WTC11 (cell line): Measurements from ENCODE around the gene HYDIN.

Source experiments
- RORB ChIP-seq: fragments of 250-450 bp; sonication (Bioruptor Pico); IDR thresholded peaks from 2 replicates; pipeline ENCODE4 v1.9.0; 2021; ENCODE audit warnings: mild to moderate bottlenecking
- TCF7 ChIP-seq: sonication (generic); formaldehyde crosslinking; IDR thresholded peaks from 2 replicates; pipeline ENCODE4 v1.8.0; 2022; ENCODE audit warnings: mild to moderate bottlenecking, low read depth, missing genetic modification reagents, moderate library complexity
- ZNF317 ChIP-seq: sonication (generic); formaldehyde crosslinking; IDR thresholded peaks from 2 replicates; pipeline ENCODE4 v1.8.1; 2023; ENCODE audit warnings: low read depth, mild to moderate bottlenecking, moderate library complexity, missing genetic modification reagents, borderline replicate concordance
- TF ChIP-seq, protein P1 (sequence below): sonication (generic); formaldehyde crosslinking; IDR thresholded peaks from 2 replicates; pipeline ENCODE4 v1.8.1; 2022; ENCODE audit warnings: mild to moderate bottlenecking, missing genetic modification reagents, moderate library complexity, borderline replicate concordance
- TF ChIP-seq, protein P2 (sequence below): sonication (generic); formaldehyde crosslinking; IDR thresholded peaks from 2 replicates; pipeline ENCODE4 v1.8.0; 2023; ENCODE audit warnings: missing genetic modification reagents
- TF ChIP-seq, protein P3 (sequence below): fragments of 200-600 bp; IDR thresholded peaks from 2 replicates; pipeline ENCODE4 v1.8.0; 2022; ENCODE audit warnings: antibody characterized with exemption

DNA sequence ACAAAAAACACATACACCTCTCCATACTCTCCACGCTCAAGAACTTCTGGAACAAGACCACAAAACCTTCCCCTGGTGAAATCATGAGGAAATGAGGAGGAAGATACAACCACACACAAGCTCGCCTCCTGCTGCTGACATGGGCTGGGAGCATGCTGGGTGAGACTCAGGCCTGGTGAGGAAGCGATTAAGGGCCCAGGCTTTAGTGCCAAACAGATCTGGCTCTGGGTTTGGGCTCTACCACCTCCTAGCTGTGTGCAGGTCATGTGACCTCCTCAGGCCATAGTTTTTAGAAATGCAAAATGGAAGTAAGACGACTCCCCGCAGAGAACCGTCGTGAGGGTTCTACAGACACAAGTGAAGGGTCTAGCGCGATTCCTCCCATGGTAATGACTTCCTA is 470.9 kb downstream of the HYDIN start:
- no peak for TF ChIP-seq TCF7 (CRISPR knock-in tag)
- TF ChIP-seq, protein P1, sequence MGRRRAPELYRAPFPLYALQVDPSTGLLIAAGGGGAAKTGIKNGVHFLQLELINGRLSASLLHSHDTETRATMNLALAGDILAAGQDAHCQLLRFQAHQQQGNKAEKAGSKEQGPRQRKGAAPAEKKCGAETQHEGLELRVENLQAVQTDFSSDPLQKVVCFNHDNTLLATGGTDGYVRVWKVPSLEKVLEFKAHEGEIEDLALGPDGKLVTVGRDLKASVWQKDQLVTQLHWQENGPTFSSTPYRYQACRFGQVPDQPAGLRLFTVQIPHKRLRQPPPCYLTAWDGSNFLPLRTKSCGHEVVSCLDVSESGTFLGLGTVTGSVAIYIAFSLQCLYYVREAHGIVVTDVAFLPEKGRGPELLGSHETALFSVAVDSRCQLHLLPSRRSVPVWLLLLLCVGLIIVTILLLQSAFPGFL (CRISPR knock-in tag) = no peak
- no peak for TF ChIP-seq ZNF317 (CRISPR knock-in tag)
- no peak for TF ChIP-seq RORB (CRISPR knock-in tag)
- TF ChIP-seq, protein P2, sequence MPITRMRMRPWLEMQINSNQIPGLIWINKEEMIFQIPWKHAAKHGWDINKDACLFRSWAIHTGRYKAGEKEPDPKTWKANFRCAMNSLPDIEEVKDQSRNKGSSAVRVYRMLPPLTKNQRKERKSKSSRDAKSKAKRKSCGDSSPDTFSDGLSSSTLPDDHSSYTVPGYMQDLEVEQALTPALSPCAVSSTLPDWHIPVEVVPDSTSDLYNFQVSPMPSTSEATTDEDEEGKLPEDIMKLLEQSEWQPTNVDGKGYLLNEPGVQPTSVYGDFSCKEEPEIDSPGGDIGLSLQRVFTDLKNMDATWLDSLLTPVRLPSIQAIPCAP (CRISPR knock-in tag) = no peak
- TF ChIP-seq, protein P3, sequence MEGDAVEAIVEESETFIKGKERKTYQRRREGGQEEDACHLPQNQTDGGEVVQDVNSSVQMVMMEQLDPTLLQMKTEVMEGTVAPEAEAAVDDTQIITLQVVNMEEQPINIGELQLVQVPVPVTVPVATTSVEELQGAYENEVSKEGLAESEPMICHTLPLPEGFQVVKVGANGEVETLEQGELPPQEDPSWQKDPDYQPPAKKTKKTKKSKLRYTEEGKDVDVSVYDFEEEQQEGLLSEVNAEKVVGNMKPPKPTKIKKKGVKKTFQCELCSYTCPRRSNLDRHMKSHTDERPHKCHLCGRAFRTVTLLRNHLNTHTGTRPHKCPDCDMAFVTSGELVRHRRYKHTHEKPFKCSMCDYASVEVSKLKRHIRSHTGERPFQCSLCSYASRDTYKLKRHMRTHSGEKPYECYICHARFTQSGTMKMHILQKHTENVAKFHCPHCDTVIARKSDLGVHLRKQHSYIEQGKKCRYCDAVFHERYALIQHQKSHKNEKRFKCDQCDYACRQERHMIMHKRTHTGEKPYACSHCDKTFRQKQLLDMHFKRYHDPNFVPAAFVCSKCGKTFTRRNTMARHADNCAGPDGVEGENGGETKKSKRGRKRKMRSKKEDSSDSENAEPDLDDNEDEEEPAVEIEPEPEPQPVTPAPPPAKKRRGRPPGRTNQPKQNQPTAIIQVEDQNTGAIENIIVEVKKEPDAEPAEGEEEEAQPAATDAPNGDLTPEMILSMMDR = no peak
